Measurements from ENCODE around the gene RPN1.

RPN1 gene

DNA sequence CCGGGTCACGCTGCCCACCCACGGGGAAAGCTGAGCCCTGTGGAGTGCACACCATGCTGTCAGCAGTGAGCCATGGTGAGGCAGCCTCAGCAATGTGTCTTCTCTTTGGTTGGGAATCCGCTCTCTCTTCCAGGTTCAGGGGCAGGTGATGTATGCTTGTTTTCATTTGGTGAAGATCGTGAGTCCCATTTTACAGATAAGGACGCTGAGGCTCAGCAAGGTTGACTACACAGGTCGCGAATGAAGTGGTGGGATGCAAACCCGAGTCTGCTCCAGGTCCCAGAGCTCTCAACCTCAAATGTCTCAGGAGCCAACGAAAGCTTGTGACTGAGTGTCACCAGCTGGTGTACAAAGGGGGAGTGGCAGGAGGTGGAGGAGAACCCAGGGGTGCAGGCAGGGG, 74.3 kb downstream of the RPN1 start:
- DNase-seq: no peak
- ChIA-PET CTCF (interaction anchor here (0.6 to 1.7 kb wide), 3 partner anchors 14 to 149 kb away, joined by 3 to 4 read pairs (median 4); no protein-coding TSS in a partner anchor), POLR2A (interaction anchor here (0.6 kb wide), 1 partner anchor 26 kb away, joined by 3 read pairs; no protein-coding TSS in a partner anchor)
- H3K36me3 ChIP-seq (ENCODE audit: control insufficient read depth in 4 of 4, insufficient read depth in 4 of 4, low read length in 3 of 4): no peaks in the 10 kb centered on the region
- H3K9me3 ChIP-seq (ENCODE audit: control extremely low read depth in 1 of 5, control insufficient read depth in 4 of 5, insufficient read depth in 2 of 5, low read depth in 1 of 5, low read length in 4 of 5): peaks cover 0 to 5% (median 0%) of the 10 kb centered on the region in 5 experiments
- no peak overlapping the region for H3K4me3 ChIP-seq (ENCODE audit: control insufficient read depth in 1 of 7, extremely low read depth in 1 of 7, insufficient read depth in 4 of 7, low read depth in 2 of 7, low read length in 6 of 7)
- no peak overlapping the region for H3K27ac ChIP-seq (ENCODE audit: insufficient read depth in 1 of 2, low read depth in 1 of 2, low read length in 2 of 2, poor library complexity in 1 of 2, severe bottlenecking in 2 of 2)
- 91% methylated on average over 9 of the region's 10 CpGs for WGBS (ENCODE audit: insufficient coverage)
- H3K4me1 ChIP-seq (ENCODE audit: control extremely low read depth in 1 of 4, control insufficient read depth in 4 of 4, insufficient read depth in 4 of 4, low read length in 3 of 4): peaks cover 0 to 22% (median 20%) of the 10 kb centered on the region in 4 experiments
- H3K27me3 ChIP-seq (replicated peaks in 2 of 5; ENCODE audit: control insufficient read depth in 4 of 5, insufficient read depth in 5 of 5, low read length in 4 of 5): peaks cover 0 to 2% (median 0%) of the 10 kb centered on the region in 5 experiments

DNA sequence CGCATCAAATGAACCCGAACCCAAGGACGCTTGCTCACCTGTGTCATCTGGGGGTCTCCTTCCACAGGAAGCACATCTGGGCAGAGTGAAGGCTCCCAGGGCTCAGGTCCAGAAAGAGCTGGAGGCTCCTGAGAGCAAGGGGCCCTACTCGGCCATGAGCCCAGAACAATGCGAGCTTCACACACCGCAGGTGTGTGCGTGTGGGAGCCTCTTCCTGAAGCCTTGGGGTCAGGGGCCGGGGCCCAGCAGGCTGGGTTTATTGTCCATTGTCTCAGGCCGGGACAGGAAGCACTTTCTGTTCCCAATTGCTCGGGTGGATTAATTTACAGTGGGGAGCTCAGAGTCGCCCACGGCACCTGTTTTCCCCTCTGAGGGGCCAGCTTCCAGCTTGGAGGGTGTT, 74.8 kb downstream of the RPN1 start:
- ChIA-PET POLR2A (no interaction called here), CTCF (interaction anchor here (0.6 to 1.7 kb wide), 4 partner anchors 14 to 148 kb away, joined by 3 to 4 read pairs (median 4); no protein-coding TSS in a partner anchor)
- Histone ChIP-seq H3K27ac (ENCODE audit: insufficient read depth in 1 of 2, low read depth in 1 of 2, low read length in 2 of 2, poor library complexity in 1 of 2, severe bottlenecking in 2 of 2) (no peak overlapping the region), H3K9me3 (ENCODE audit: control extremely low read depth in 1 of 5, control insufficient read depth in 4 of 5, insufficient read depth in 2 of 5, low read depth in 1 of 5, low read length in 4 of 5) (peaks cover 0 to 5% (median 0%) of the 10 kb centered on the region in 5 experiments), H3K4me3 (ENCODE audit: control insufficient read depth in 1 of 7, extremely low read depth in 1 of 7, insufficient read depth in 4 of 7, low read depth in 2 of 7, low read length in 6 of 7) (no peak overlapping the region), H3K27me3 (replicated peaks in 2 of 5; ENCODE audit: control insufficient read depth in 4 of 5, insufficient read depth in 5 of 5, low read length in 4 of 5) (peaks cover 0 to 2% (median 0%) of the 10 kb centered on the region in 5 experiments), H3K36me3 (ENCODE audit: control insufficient read depth in 4 of 4, insufficient read depth in 4 of 4, low read length in 3 of 4) (no peaks in the 10 kb centered on the region), H3K4me1 (ENCODE audit: control extremely low read depth in 1 of 4, control insufficient read depth in 4 of 4, insufficient read depth in 4 of 4, low read length in 3 of 4) (peaks cover 0 to 22% (median 20%) of the 10 kb centered on the region in 4 experiments)
- no peak for DNase-seq
- 95% methylated on average over 12 of the region's 12 CpGs for WGBS (ENCODE audit: insufficient coverage)

- Histone ChIP-seq H3K27ac (ENCODE audit: insufficient read depth in 1 of 2, low read depth in 1 of 2, low read length in 2 of 2, poor library complexity in 1 of 2, severe bottlenecking in 2 of 2) (no peak overlapping the region), H3K9me3 (ENCODE audit: control extremely low read depth in 1 of 5, control insufficient read depth in 4 of 5, insufficient read depth in 2 of 5, low read depth in 1 of 5, low read length in 4 of 5) (no peaks in the 10 kb centered on the region), H3K36me3 (ENCODE audit: control insufficient read depth in 4 of 4, insufficient read depth in 4 of 4, low read length in 3 of 4) (no peaks in the 10 kb centered on the region), H3K27me3 (replicated peaks in 2 of 5; ENCODE audit: control insufficient read depth in 4 of 5, insufficient read depth in 5 of 5, low read length in 4 of 5) (peaks cover 0 to 2% (median 0%) of the 10 kb centered on the region in 5 experiments), H3K4me3 (ENCODE audit: control insufficient read depth in 1 of 7, extremely low read depth in 1 of 7, insufficient read depth in 4 of 7, low read depth in 2 of 7, low read length in 6 of 7) (peak overlapping the region in 2 of 7 experiments; percentile 17 to 19), H3K4me1 (ENCODE audit: control extremely low read depth in 1 of 4, control insufficient read depth in 4 of 4, insufficient read depth in 4 of 4, low read length in 3 of 4) (peaks cover 0 to 22% (median 20%) of the 10 kb centered on the region in 4 experiments)
- WGBS (ENCODE audit: insufficient coverage): 10% methylated on average over 7 of the region's 14 CpGs
- POLR2A ChIA-PET: interaction anchor here (0.6 to 0.9 kb wide), 4 partner anchors 17 to 453 kb away, joined by 3 read pairs; no protein-coding TSS in a partner anchor
- DNase-seq: peak in 2 of 3 donors; percentile 66 to 71
- CTCF ChIA-PET: interaction anchor here (1.0 to 4.5 kb wide), 13 partner anchors 8 to 147 kb away, joined by 3 to 26 read pairs (median 5); no protein-coding TSS in a partner anchor
Measured at GRCh38 chr3:128573707-128574162, 76.9 kb downstream of the RPN1 start.

DNA sequence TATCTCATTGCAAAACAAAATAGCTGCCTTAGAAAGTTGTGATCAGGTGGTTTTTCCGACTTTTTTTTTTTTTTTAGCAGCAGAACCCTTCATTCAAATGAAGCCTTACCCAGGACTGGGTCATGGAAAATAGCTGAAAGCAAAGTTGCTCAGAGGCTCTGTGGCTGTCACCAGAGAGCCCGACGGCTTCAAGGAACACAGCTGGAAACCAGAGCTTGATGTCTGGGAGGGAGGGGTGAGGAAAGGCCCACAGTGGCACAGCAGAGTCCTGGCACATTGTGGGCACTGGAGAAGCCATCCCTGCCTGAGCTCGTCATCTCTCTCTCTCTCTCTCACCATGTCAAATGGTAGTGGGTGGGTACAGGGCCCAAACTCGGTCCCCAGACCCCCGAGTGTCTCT, 77.5 kb downstream of the RPN1 start:
- Histone ChIP-seq H3K27ac (ENCODE audit: insufficient read depth in 1 of 2, low read depth in 1 of 2, low read length in 2 of 2, poor library complexity in 1 of 2, severe bottlenecking in 2 of 2) (no peak overlapping the region), H3K4me1 (ENCODE audit: control extremely low read depth in 1 of 4, control insufficient read depth in 4 of 4, insufficient read depth in 4 of 4, low read length in 3 of 4) (peaks cover 0 to 22% (median 20%) of the 10 kb centered on the region in 4 experiments), H3K9me3 (ENCODE audit: control extremely low read depth in 1 of 5, control insufficient read depth in 4 of 5, insufficient read depth in 2 of 5, low read depth in 1 of 5, low read length in 4 of 5) (no peaks in the 10 kb centered on the region), H3K4me3 (ENCODE audit: control insufficient read depth in 1 of 7, extremely low read depth in 1 of 7, insufficient read depth in 4 of 7, low read depth in 2 of 7, low read length in 6 of 7) (peak overlapping the region in 2 of 7 experiments; percentile 17 to 19), H3K36me3 (ENCODE audit: control insufficient read depth in 4 of 4, insufficient read depth in 4 of 4, low read length in 3 of 4) (no peaks in the 10 kb centered on the region), H3K27me3 (replicated peaks in 2 of 5; ENCODE audit: control insufficient read depth in 4 of 5, insufficient read depth in 5 of 5, low read length in 4 of 5) (peaks cover 0 to 2% (median 0%) of the 10 kb centered on the region in 5 experiments)
- POLR2A ChIA-PET: interaction anchor here (0.6 to 0.8 kb wide), 3 partner anchors 78 to 454 kb away, joined by 3 read pairs; no protein-coding TSS in a partner anchor
- peak in 1 of 3 donors; percentile 44 for DNase-seq
- CTCF ChIA-PET: interaction anchor here (0.6 to 4.5 kb wide), 19 partner anchors 9 to 146 kb away, joined by 3 to 26 read pairs (median 5); no protein-coding TSS in a partner anchor
- 5% methylated on average over 4 of the region's 6 CpGs for WGBS (ENCODE audit: insufficient coverage)

- DNase-seq: peak; percentile 54 to 82 (median 79)
- H3K27me3 ChIP-seq (replicated peaks in 2 of 5; ENCODE audit: control insufficient read depth in 4 of 5, insufficient read depth in 5 of 5, low read length in 4 of 5): peaks cover 0 to 2% (median 0%) of the 10 kb centered on the region in 5 experiments
- POLR2A ChIA-PET: interaction anchor here (0.8 kb wide), 1 partner anchor 140 kb away, joined by 3 read pairs; no protein-coding TSS in a partner anchor
Measured at GRCh38 chr3:128572644-128573105, 77.9 kb downstream of the RPN1 start.

GRCh38 chr3:128572013-128572412, 78.6 kb downstream of the RPN1 start:
- no peaks in the 10 kb centered on the region for H3K9me3 ChIP-seq (ENCODE audit: control extremely low read depth in 1 of 5, control insufficient read depth in 4 of 5, insufficient read depth in 2 of 5, low read depth in 1 of 5, low read length in 4 of 5)
- peaks cover 0 to 2% (median 0%) of the 10 kb centered on the region in 5 experiments for H3K27me3 ChIP-seq (replicated peaks in 2 of 5; ENCODE audit: control insufficient read depth in 4 of 5, insufficient read depth in 5 of 5, low read length in 4 of 5)
- ChIA-PET CTCF (interaction anchor here (1.0 to 4.5 kb wide), 13 partner anchors 8 to 89 kb away, joined by 3 to 26 read pairs (median 5); no protein-coding TSS in a partner anchor), POLR2A (no interaction called here)
- peaks cover 0 to 22% (median 20%) of the 10 kb centered on the region in 4 experiments for H3K4me1 ChIP-seq (ENCODE audit: control extremely low read depth in 1 of 4, control insufficient read depth in 4 of 4, insufficient read depth in 4 of 4, low read length in 3 of 4)
- no peaks in the 10 kb centered on the region for H3K36me3 ChIP-seq (ENCODE audit: control insufficient read depth in 4 of 4, insufficient read depth in 4 of 4, low read length in 3 of 4)
- no peak overlapping the region for H3K27ac ChIP-seq (ENCODE audit: insufficient read depth in 1 of 2, low read depth in 1 of 2, low read length in 2 of 2, poor library complexity in 1 of 2, severe bottlenecking in 2 of 2)
- H3K4me3 ChIP-seq (ENCODE audit: control insufficient read depth in 1 of 7, extremely low read depth in 1 of 7, insufficient read depth in 4 of 7, low read depth in 2 of 7, low read length in 6 of 7): no peak overlapping the region
- DNase-seq: no peak
- WGBS (ENCODE audit: insufficient coverage): 94% methylated on average over 13 of the region's 13 CpGs

More at GRCh38 chr3:128572644-128573105, 77.9 kb downstream of the RPN1 start:
- 6% methylated on average over 5 of the region's 5 CpGs for WGBS (ENCODE audit: insufficient coverage)
- CTCF ChIA-PET: interaction anchor here (0.6 to 4.5 kb wide), 19 partner anchors 8 to 145 kb away, joined by 3 to 26 read pairs (median 5); no protein-coding TSS in a partner anchor
- Histone ChIP-seq H3K9me3 (ENCODE audit: control extremely low read depth in 1 of 5, control insufficient read depth in 4 of 5, insufficient read depth in 2 of 5, low read depth in 1 of 5, low read length in 4 of 5) (no peaks in the 10 kb centered on the region), H3K4me3 (ENCODE audit: control insufficient read depth in 1 of 7, extremely low read depth in 1 of 7, insufficient read depth in 4 of 7, low read depth in 2 of 7, low read length in 6 of 7) (peak overlapping the region in 1 of 7 experiments; percentile 12), H3K36me3 (ENCODE audit: control insufficient read depth in 4 of 4, insufficient read depth in 4 of 4, low read length in 3 of 4) (no peaks in the 10 kb centered on the region), H3K4me1 (ENCODE audit: control extremely low read depth in 1 of 4, control insufficient read depth in 4 of 4, insufficient read depth in 4 of 4, low read length in 3 of 4) (peaks cover 0 to 22% (median 20%) of the 10 kb centered on the region in 4 experiments), H3K27ac (ENCODE audit: insufficient read depth in 1 of 2, low read depth in 1 of 2, low read length in 2 of 2, poor library complexity in 1 of 2, severe bottlenecking in 2 of 2) (no peak overlapping the region)

Data from common myeloid progenitor, CD34-positive (primary cell).